H1 (cell line): ENCODE data around the gene CHD5.

Source experiments
- ASH2L ChIP-seq: fragments of 200-600, 300-600 bp; sonication (generic); IDR thresholded peaks from one replicate; pipeline ENCODE4 v1.7.1; 2017; ENCODE audit warnings: low read length
- BACH1 ChIP-seq: IDR thresholded peaks from 2 replicates; pipeline ENCODE4 v1.6.1; 2012; ENCODE audit warnings: low read length, improper control_type of control experiment
- FOSL1 ChIP-seq: IDR thresholded peaks from 2 replicates; pipeline ENCODE4 v1.6.1; 2011; ENCODE audit warnings: mild to moderate bottlenecking, low read depth, low read length, moderate library complexity; ENCODE audit not compliant: insufficient read depth
- POLR2A ChIP-seq, 2 experiments: IDR thresholded peaks; 1 replicate in 1 of 2; 2 replicates in 1 of 2; pipeline ENCODE4 v1.6.1; 2011; ENCODE audit warnings: low read depth in 2 of 2, low read length in 2 of 2, mild to moderate bottlenecking in 2 of 2; ENCODE audit errors: control extremely low read depth in 1 of 2
- RFX5 ChIP-seq: IDR thresholded peaks from 2 replicates; pipeline ENCODE4 v1.6.1; 2011; ENCODE audit warnings: low read depth, low read length, improper control_type of control experiment, borderline replicate concordance
- SP2 ChIP-seq: IDR thresholded peaks from 2 replicates; pipeline ENCODE4 v1.6.1; 2012; ENCODE audit warnings: mild to moderate bottlenecking, low read length, inconsistent platforms
- SRF ChIP-seq: IDR thresholded peaks from 2 replicates; pipeline ENCODE4 v1.6.1; 2011; ENCODE audit warnings: mild to moderate bottlenecking, low read depth, low read length, moderate library complexity
- SUZ12 ChIP-seq: fragments of 200-600 bp; sonication (generic); IDR thresholded peaks from 2 replicates; pipeline ENCODE4 v1.6.1; 2012; ENCODE audit warnings: mild to moderate bottlenecking, inconsistent platforms, low read length, moderate library complexity, mixed read lengths
- TF ChIP-seq, protein P1 (sequence below), 3 experiments: IDR thresholded peaks; 1 replicate in 2 of 3; 2 replicates in 1 of 3; pipeline versions ENCODE4 v1.5.1 to v1.6.1; 2011; ENCODE audit warnings: low read length in 3 of 3, mild to moderate bottlenecking in 3 of 3, inconsistent platforms in 2 of 3, low read depth in 1 of 3, moderate library complexity in 1 of 3; ENCODE audit not compliant: insufficient read depth in 1 of 3; ENCODE audit errors: control extremely low read depth in 1 of 3
- TF ChIP-seq, protein P2 (sequence below): IDR thresholded peaks from 2 replicates; pipeline ENCODE4 v1.6.1; 2012; ENCODE audit warnings: low read length, inconsistent platforms

DNA sequence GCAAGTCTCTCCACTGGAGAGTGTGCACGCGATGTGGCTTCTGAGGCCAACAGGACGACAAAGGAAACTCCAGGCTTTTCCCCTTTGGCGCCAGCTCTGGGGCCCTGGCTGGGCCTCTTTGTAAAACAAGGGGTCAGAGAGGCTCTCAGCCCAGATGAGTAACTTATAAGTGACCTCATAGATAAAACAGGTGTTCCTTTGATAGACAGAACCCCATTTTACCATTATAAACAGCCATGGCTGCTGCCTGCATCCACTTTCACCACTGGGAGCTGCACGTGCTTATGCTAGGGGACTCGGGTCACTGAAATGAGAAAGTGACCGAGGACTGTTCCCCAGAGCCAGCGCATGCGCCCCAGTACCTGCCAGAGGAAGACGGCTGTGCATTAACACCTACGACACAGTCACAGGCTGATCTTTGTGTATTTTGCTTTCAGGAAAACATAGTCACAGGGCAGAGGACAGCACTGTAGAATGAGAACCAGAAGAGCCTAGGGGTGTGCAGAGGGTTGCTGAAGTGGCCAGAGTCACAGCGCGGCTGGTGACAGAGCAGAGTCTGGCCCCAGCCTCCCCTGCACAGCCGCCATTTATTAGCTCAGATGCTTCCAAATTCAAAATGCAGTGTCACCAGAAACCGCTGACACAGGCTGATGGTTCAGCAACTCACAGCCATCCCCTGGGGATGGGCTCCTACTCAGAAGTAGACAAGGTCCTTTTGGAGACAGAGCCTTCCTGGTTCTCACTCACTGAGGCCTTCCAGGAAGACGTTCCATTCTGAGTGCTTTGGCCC is 38.4 kb upstream of the CHD5 start:
- TF ChIP-seq RFX5 (no peak), FOSL1 (no peak), ASH2L (no peak), SP2 (no peak), POLR2A (IDR thresholded peaks at IDR 0.05; ENCODE audit: control extremely low read depth in 1 of 2, low read depth in 2 of 2, low read length in 2 of 2) (no peak), SRF (no peak), SUZ12 (no peak), BACH1 (no peak)
- TF ChIP-seq, protein P1, sequence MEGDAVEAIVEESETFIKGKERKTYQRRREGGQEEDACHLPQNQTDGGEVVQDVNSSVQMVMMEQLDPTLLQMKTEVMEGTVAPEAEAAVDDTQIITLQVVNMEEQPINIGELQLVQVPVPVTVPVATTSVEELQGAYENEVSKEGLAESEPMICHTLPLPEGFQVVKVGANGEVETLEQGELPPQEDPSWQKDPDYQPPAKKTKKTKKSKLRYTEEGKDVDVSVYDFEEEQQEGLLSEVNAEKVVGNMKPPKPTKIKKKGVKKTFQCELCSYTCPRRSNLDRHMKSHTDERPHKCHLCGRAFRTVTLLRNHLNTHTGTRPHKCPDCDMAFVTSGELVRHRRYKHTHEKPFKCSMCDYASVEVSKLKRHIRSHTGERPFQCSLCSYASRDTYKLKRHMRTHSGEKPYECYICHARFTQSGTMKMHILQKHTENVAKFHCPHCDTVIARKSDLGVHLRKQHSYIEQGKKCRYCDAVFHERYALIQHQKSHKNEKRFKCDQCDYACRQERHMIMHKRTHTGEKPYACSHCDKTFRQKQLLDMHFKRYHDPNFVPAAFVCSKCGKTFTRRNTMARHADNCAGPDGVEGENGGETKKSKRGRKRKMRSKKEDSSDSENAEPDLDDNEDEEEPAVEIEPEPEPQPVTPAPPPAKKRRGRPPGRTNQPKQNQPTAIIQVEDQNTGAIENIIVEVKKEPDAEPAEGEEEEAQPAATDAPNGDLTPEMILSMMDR (IDR thresholded peaks at IDR 0.05; ENCODE audit: control extremely low read depth in 1 of 3, insufficient read depth in 1 of 3, low read depth in 1 of 3, low read length in 3 of 3): no peak
- TF ChIP-seq, protein P2, sequence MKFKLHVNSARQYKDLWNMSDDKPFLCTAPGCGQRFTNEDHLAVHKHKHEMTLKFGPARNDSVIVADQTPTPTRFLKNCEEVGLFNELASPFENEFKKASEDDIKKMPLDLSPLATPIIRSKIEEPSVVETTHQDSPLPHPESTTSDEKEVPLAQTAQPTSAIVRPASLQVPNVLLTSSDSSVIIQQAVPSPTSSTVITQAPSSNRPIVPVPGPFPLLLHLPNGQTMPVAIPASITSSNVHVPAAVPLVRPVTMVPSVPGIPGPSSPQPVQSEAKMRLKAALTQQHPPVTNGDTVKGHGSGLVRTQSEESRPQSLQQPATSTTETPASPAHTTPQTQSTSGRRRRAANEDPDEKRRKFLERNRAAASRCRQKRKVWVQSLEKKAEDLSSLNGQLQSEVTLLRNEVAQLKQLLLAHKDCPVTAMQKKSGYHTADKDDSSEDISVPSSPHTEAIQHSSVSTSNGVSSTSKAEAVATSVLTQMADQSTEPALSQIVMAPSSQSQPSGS: no peak
